ENCODE measurements around the gene CLIC4.
"Not testable (repeated sequence)": the region's sequence is repeated elsewhere in the genome, so short reads cannot be mapped to it uniquely, and the experiment has no call there.

Gene CLIC4

GRCh38 chr1:24775916-24776315 is 30.7 kb downstream of the CLIC4 start:
- DNase-seq = no peak

GRCh38 chr1:24776821-24777220 is 31.6 kb downstream of the CLIC4 start:
- no peak for DNase-seq

DNA sequence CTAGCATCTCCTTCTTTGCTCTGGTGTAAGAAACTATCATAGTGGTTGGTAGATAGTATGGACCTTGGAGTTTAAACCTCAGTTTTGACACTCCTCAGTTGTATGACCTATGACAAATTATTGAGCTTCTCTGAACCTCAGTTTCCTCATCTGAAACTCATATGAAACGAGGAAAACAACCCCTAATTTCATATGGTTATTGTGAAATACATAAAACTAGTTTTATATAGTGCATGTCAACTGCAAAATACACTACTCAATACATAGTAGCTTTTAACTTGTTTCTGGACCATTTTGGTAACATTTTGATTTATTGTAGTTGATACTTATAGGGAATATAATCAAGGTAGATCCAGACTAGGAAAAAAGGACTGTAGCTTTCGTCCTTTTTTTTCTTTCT is 32.9 kb downstream of the CLIC4 start:
- DNase-seq = no peak

DNA sequence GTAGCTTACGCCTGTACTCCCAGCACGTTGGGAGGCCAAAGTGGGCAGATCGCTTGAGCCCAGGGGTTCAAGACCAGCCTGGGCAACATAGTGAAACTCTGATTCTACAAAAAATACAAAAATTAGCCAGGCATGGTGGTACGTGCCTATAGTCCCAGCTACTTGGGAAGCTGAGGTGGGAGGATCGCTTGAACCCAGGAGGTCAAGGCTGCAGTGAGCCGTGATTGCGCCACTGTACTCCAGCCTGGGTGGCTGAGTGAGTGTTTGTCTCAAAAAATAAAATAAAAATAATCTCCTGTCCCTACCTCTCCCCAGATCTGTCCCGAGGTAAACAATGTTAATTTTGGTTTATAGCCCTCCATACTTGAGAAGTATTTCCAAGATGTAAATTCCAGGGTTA is 34.0 kb downstream of the CLIC4 start:
- not testable (repeated sequence) for DNase-seq

- DNase-seq = no peak
These were observed 34.6 kb downstream of the CLIC4 start for GRCh38 chr1:24779689-24780464.

GRCh38 chr1:24780626-24781025 is 35.4 kb downstream of the CLIC4 start:
- DNase-seq = not testable (repeated sequence)

DNA sequence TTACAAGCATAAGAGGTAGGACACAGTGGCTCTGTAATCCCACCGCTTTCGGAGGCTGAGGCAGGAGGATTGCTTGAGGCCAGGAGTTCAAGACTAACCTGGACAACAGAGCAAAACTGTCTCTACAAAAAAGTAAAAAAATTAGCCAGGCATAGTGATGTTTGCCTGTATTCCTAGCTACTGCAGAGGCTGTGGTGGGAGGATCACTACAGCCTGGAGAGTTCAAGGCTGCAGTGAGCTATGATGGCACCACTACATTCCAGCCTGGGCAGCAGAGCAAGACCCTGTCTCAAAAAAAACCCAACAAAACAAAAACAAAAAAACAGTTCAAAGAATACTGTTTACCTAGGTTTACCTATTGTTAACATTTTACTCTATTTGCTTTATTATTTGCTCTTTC is 37.4 kb downstream of the CLIC4 start:
- no peak for DNase-seq

DNA sequence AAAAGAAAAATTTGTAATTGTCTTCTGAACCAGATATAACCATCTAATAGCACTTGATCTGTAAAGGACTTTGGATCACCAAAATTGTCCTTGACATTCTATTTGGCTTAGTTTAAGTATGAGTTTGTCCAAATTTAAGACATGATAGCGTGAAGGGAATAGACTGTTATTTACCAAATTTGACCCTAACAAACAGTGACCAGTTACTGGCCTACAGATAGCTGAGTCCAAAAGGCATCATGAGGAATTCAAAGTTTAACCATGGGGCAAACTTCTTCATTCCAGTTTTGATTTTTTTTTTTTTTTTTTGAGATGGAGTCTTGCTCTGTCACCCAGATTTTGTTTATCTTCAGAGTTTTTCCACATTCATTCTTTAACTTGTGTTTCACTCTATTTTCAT is 38.5 kb downstream of the CLIC4 start:
- DNase-seq = no peak

DNA sequence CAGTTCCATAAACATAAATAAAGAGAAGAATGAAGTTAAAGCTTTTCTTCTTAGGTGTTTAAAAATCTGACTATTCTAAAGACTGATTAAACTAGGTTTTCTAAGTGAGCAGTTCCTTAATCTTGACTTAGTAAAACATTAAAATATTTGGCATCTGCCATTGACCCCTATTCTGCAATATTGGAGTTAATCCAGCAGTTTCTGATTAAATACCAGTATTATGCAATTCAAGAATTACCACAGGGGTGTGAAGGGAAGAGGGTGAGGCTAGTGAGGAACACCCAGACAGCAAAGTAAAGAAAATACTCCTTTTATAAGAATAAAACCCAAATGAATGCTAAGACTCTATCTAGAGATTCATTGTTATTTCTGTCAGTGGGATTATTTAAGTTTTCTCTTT is 40.9 kb downstream of the CLIC4 start:
- no peak for DNase-seq

DNA sequence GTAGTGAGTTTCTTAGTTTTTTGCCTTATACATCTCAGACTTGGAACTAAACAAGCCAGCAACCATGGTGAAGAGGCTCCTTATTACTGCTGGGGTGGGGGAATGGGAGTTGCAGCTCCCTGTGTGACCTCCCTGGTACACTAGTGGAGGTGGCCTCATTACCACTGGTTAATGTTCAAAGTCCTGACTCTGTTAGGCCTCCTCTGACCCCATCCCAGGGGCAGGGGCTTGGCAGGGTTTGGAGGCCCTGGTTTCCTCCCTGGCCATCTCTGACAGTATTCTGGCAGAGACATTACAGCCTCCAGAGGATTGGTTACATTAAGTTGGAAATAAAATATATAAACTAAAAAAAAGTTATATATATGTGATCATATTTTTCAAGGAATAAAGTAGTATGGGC is 45.2 kb downstream of the CLIC4 start:
- no peak for DNase-seq

- no peak for DNase-seq
These were observed 48.3 kb downstream of the CLIC4 start for GRCh38 chr1:24793447-24794129.

GRCh38 chr1:24794130-24794502 is 48.9 kb downstream of the CLIC4 start:
- not testable (repeated sequence) for DNase-seq

GRCh38 chr1:24795236-24795635 is 50.0 kb downstream of the CLIC4 start:
- DNase-seq = no peak

GRCh38 chr1:24796524-24796923 is 51.3 kb downstream of the CLIC4 start:
- no peak for DNase-seq

GRCh38 chr1:24799242-24799641 is 54.0 kb downstream of the CLIC4 start:
- not testable (repeated sequence) for DNase-seq

DNA sequence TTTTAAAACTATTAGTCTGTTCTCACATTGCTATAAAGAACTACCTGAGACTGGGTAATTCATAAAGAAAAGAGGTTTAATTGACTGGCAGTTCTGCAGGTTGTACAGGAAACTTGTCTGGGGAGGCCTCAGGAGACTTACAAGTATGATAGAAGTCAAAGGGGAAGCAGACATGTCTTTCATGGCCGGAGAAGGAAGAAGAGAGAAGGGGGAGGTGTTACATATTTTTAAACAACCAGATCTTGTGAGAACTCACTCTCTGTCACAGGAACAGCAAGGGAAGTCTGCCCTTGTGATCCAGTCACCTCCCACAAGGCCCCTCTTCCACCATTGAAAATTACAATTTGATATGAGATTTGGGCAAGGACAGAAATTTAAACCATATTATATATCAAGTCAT is 55.9 kb downstream of the CLIC4 start:
- no peak for DNase-seq

GRCh38 chr1:24803220-24803619 is 58.0 kb downstream of the CLIC4 start:
- DNase-seq = no peak

DNA sequence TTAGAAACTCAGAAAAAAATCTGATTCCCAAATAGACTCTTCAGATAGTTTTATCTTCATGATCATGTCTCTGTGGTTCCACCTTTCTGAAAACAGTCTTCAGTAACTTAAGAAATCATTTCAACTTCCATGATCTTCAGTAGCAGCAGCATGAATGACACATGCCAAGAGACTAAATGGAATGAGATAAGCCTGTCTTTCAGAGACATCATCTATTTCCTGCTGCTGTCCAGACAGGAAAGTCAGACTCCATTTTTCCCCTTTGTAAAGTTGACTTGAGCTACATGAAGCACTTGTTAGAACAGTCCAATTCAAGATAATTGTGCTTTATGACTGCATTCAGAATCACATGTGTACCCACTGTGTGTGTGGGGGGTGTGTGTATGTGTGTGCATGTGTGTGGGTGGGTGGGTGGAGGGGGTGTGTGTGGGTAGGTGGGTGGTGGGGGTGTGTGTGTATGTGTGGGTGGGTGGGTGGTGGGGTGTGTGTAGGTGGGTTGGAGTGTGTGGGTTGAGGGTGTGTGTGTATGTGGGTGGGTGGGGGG is 58.8 kb downstream of the CLIC4 start:
- DNase-seq = no peak

GRCh38 chr1:24805534-24806301 is 60.5 kb downstream of the CLIC4 start:
- DNase-seq = no peak

DNA sequence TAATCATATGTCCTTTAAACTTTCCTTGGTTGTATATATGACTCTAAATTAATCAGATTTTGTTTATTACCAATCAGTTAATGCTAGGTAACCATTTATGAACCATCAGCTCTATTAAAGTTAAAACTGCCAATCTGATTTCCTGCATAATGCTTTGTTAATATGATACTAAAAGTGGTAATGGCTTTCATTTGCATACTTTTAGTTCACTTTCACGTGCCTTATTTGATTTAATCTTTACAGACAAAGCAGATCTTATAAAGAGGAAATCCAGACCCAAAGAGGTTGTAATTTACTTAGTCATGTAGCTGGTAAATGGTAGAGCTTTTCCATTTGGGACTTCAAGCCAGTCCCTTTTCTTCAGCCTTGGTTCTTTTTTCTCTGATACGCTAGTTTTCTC is 61.3 kb downstream of the CLIC4 start:
- DNase-seq = no peak

DNA sequence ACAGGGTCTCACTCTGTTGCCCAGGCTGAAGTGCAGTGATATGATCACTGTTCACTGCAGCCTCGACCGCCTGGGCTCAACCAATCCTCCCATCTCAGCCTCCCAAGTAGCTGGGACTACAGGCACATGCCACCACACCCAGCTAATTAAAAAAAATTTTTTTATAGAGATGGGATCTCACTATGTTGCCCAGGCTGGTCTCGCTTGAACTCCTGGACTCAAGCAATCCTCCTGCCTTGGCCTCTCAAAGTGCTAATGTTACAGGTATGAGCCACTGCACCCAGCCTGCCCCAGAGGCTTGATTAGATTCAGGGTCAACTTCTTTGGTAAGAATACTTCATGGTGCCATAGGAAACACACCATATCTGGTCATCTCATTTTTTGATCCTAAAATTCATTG is 66.2 kb downstream of the CLIC4 start:
- not testable (repeated sequence) for DNase-seq

- DNase-seq = not testable (repeated sequence)
These were observed 75.0 kb downstream of the CLIC4 start for GRCh38 chr1:24820221-24820620.

- DNase-seq = no peak
These were observed 77.6 kb downstream of the CLIC4 start for GRCh38 chr1:24822887-24823286.

DNA sequence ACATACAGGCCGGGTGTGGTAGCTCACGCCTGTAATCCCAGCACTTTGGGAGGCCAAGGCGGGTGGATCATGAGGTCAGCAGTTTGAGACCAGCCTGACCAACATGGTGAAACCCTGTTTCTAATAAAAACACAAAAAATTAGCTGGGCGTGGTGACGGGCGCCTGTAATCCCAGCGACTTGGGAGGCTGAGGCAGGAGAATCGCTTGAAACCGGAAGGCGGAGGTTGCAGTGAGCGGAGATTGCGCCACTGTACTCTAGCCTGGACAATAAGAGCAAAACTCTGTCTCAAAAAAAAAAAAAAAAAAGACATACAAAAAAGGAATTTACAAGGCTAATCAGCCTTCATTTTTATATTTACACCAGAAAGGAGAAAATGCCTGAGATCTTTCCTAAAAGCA is 78.2 kb downstream of the CLIC4 start:
- DNase-seq = not testable (repeated sequence)
